Right renal cortex interstitium (tissue), 3 donors: Measurements from ENCODE around the gene NSD1. TPM values are rescaled to one million over a fixed set of nuclear protein-coding genes. Genes with fewer than 3 reads are reported as not detected.

Source experiments
- DNase-seq, 3 donors: peaks; one replicate each; pipeline ENCODE4 v3.0.0-alpha.2; 2013; ENCODE audit warnings: low read depth in 3 of 3, low spot score in 2 of 3
- polyA plus RNA-seq, 3 donors: library from polyadenylated mRNA; unstranded; fragments of 120-200 nt; gene quantifications; one replicate each; pipeline ENCODE4 v1.2.1, GENCODE V29; 2013; ENCODE audit not compliant: insufficient read length in 3 of 3

NSD1 gene
- polyA plus RNA-seq: 10 to 100 TPM; 58.4 to 63.3 (median 59.7) TPM

GRCh38 chr5:177133096-177133852, at the start of gene NSD1:
NSD1 (plus strand) TSS chr5:177133773; CDS start chr5:177135104, 1,331 bp downstream.
- peak in 2 of 3 donors; percentile 78 to 81 for DNase-seq

GRCh38 chr5:177084175-177084574, 49.4 kb upstream of the NSD1 start:
- DNase-seq: no peak

GRCh38 chr5:177085985-177086653, 47.5 kb upstream of the NSD1 start:
- DNase-seq: no peak

GRCh38 chr5:177086654-177087397, 46.7 kb upstream of the NSD1 start, which contains the start of gene FGFR4:
FGFR4 (plus strand) TSS chr5:177086915; CDS start chr5:177089603, 2,688 bp downstream.
- peak in 1 of 3 donors; percentile 56 for DNase-seq

- no peak for DNase-seq
Measured at GRCh38 chr5:177087398-177088005, 46.1 kb upstream of the NSD1 start.

GRCh38 chr5:177089127-177089526, 44.4 kb upstream of the NSD1 start:
- no peak for DNase-seq

GRCh38 chr5:177089825-177090641, 43.5 kb upstream of the NSD1 start:
- no peak for DNase-seq

GRCh38 chr5:177090813-177091212, 42.8 kb upstream of the NSD1 start:
- no peak for DNase-seq

- no peak for DNase-seq
Measured at GRCh38 chr5:177091232-177091631, 42.3 kb upstream of the NSD1 start.

GRCh38 chr5:177092178-177093081, 41.1 kb upstream of the NSD1 start:
- no peak for DNase-seq

GRCh38 chr5:177093082-177093712, 40.4 kb upstream of the NSD1 start:
- no peak for DNase-seq

GRCh38 chr5:177093803-177094202, 39.8 kb upstream of the NSD1 start:
- no peak for DNase-seq

GRCh38 chr5:177094224-177095087, 39.1 kb upstream of the NSD1 start:
- DNase-seq: no peak

- no peak for DNase-seq
Measured at GRCh38 chr5:177095088-177095669, 38.4 kb upstream of the NSD1 start.

- DNase-seq: no peak
Measured at GRCh38 chr5:177096162-177097015, 37.2 kb upstream of the NSD1 start.
